Fibroblast of the aortic adventitia (primary cell): ENCODE data around the gene PDGFA. TPM values are rescaled to one million over a fixed set of nuclear protein-coding genes. Genes with fewer than 3 reads are reported as not detected.
A peak's percentile ranks its signal among the peaks of the same experiment; 100 is the strongest.

ENCODE experiments used
- DNase-seq: peaks from one replicate; pipeline ENCODE4 v3.0.0-alpha.2; 2010; ENCODE audit warnings: low read depth
- H3K4me3 ChIP-seq: 2 replicates; pipeline ENCODE4 v1.5.1; 2011; ENCODE audit warnings: low read depth, mild to moderate bottlenecking, control low read depth, low read length, moderate library complexity
- total RNA-seq: library from RNA; depleted of rRNA; stranded (reverse); fragments of >200 nt; gene quantifications from 2 replicates; pipeline ENCODE4 v1.2.3, GENCODE V29; 2012; ENCODE audit warnings: low replicate concordance
- TF ChIP-seq, protein P1 (sequence below): IDR thresholded peaks from 2 replicates; pipeline ENCODE4 v1.5.1; 2011; ENCODE audit warnings: mild to moderate bottlenecking, low read length, control low read depth, inconsistent platforms; ENCODE audit not compliant: insufficient read depth

The PDGFA gene
- total RNA-seq, 1 donor, result 4.1 TPM

DNA sequence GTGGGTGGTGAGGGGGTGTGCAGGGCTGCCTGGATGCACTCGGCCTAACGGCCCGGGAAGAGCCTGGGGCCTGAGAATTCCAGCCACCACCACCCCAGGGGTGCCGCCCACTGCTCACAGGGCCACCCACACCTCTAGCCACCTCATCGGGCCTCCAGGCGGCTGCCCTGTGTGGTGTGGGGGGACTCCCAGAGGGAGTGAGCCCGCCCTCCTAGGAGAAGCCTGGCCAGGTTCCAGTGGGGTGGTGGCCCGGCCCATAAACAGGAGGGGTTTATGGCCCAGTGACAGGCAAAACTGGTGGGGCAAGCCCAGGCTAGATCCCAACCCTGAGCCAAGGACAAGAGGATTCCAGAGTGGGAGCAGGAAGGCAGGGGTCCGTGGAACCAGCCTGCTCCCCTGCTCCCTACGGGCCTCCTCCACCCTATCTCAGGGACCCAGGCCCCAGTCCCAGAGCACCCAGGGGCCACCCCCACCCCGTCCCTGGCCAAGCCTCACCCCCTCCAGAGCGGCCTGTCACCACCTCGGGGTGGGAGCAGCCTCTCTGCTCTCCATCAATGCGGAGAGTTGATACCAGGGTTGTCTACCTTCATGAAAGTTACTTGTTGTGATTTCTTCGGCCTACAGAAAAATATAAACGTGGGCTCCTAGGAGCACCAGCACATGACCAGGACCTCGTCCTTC lies 20.2 kb upstream of the PDGFA start:
- TF ChIP-seq, protein P1, sequence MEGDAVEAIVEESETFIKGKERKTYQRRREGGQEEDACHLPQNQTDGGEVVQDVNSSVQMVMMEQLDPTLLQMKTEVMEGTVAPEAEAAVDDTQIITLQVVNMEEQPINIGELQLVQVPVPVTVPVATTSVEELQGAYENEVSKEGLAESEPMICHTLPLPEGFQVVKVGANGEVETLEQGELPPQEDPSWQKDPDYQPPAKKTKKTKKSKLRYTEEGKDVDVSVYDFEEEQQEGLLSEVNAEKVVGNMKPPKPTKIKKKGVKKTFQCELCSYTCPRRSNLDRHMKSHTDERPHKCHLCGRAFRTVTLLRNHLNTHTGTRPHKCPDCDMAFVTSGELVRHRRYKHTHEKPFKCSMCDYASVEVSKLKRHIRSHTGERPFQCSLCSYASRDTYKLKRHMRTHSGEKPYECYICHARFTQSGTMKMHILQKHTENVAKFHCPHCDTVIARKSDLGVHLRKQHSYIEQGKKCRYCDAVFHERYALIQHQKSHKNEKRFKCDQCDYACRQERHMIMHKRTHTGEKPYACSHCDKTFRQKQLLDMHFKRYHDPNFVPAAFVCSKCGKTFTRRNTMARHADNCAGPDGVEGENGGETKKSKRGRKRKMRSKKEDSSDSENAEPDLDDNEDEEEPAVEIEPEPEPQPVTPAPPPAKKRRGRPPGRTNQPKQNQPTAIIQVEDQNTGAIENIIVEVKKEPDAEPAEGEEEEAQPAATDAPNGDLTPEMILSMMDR, result no peak
- H3K4me3 ChIP-seq, result no peak overlapping the region
- peak; percentile 34 for DNase-seq

DNA sequence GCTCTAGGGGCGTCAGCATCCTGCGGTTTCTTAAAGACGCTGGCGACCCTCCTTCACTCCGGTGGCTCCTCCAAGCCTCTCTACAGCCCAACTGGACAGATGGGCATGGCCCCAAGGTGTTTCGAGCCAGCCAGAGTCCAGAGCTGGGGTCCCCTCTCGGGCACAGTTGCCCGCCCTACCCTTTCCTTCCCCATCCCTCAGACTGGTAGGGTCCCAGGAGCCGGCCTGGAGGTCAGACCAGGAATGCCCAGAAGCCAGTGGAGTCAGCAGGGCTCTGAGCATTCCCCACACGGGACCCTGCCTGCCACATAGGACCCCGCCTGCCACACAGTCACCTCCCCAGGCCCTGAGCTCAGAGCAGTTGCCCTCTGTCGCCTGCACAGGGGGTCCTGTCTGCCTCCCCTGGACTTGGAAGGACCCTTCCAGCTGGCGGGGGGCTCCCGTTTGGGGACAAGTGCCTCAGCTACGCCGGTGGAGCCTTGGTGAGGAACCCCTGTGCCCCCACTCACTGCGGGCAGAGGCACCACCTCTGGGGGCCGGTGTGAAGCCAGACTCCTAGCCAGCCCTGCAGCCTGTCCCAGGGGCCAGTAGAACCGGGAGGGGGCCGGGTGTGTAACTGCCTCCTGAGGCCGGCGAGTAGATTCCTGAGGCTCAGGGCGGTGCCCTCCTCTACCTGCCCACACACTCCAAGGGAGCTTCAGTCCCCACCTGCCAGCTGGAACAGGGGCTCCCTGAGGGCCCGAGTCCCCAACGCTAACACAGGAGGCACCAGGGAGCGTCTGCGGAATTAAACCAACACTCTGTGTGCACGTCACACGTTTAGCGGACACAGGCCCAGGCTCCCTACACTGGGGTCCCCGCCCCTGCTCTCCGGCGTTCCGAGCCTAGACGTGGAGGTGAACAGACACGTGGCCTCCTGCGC lies 19.4 kb upstream of the PDGFA start:
- H3K4me3 ChIP-seq, result no peak overlapping the region
- TF ChIP-seq, protein P1, result no peak
- no peak for DNase-seq

DNA sequence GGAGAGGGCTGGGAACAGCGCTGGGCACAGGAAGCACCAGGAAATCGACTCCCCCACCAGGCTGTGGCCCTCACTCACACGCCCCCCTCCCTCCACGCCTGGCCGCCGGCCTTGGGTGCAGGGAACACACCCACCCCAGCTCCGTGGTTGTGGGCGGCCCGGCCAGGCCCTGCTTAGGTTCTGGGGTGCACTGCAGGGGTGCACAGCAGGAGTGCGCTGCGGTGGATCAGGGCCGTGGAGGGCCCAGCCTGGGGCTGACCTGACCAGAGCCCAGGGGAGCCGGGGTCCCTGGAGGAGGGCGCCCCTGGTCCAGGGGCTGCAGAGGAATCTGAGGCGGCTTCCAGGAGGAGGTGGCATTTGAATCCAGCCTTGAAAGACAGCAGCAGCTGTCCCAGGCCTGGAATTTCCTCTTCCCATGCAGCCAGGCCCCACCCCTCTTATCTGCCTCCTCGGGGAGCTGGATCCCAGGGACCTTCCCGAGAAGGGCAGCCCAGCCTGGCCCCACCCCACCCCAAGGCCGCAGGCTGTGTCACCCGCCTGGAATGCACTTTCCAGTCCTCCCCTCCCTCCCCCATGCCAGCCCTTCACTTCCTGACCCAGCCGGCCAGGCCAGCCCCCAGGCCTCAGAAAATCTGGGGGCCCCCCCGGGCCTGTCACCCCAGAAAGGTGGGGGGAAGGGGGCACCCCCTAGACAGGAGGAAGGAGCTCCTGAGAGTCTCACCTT lies 18.4 kb upstream of the PDGFA start:
- peak; percentile 88 for DNase-seq
- H3K4me3 ChIP-seq, result no peak overlapping the region
- TF ChIP-seq, protein P1, result no peak

DNA sequence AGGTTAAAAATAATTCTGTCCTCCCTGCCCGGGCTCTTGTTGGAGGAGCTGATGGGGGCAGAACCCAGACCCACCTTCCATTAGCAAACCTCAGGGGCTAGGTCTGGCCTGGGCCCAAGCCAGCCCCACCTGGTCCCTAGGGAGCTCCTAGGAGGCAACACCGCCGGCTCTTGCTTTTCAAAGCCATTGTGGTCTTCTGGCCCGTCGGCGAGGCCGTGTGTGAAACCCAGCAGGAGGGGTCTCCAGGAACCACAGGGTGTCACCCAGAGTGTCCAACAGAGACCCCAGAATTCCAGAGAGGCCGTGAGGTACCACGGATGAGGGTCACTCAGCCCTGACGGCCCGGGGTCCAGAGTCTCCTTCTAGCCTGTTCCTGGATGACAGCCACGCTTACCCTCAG lies 16.6 kb upstream of the PDGFA start:
- no peak for DNase-seq
- TF ChIP-seq, protein P1, result no peak
- H3K4me3 ChIP-seq, result no peak overlapping the region

DNA sequence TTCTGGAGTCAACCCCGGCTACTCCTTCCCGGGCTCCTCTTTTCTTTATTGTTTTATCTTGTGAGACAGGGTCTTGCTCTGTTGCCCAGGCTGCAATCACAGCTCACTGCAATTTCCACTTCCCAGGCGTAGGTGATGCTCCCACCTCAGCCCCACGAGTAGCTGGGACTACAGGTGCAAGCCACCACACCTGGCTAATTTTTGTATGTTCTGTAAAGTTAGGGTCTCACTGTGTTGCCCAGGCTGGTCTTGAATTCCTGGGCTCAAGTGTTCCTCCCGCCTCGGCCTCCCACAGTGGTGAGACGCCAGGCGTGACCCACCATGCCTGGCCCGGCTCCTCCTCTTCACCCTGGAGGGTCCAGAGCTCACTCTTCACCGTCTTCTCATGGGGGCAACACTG lies 15.3 kb upstream of the PDGFA start:
- no peak overlapping the region for H3K4me3 ChIP-seq
- DNase-seq, result no peak
- TF ChIP-seq, protein P1, result no peak

DNA sequence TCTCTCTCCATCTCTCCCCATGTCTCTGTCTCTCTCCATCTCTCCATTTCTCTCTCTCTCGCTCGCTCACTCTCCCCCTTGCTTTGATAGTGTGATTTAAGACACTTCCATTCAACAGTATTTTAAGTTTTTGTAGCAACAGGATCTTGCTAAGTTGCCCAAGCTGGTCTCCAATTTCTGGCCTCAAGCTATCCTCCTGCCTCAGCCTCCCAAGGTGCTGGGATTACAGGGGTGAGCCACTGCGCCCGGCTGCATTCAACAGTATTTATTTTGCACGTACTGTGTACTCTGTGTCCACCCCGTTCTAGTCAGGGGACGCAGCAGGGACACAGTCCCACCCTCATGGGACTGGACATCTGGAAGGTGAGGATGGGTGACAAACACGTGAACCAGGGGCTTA lies 14.4 kb upstream of the PDGFA start:
- DNase-seq, result no peak
- TF ChIP-seq, protein P1, result no peak
- no peak overlapping the region for H3K4me3 ChIP-seq
